DMS 273 (cell line): Measurements from ENCODE around the gene ADA.

Source experiments
- DNase-seq: peaks from one replicate; lab custom pipeline; 2025; ENCODE audit not compliant: unreplicated experiment; lab: John Stamatoyannopoulos, UW

ADA gene

GRCh38 chr20:44582311-44583025 is 69.0 kb downstream of the ADA start, which contains the start of gene PKIG:
Gene PKIG (plus strand): TSS chr20:44582579. CDS start chr20:44614557, 31,978 bp downstream.
- peak; percentile 42 for DNase-seq

GRCh38 chr20:44581515-44581914 is 70.0 kb downstream of the ADA start:
- DNase-seq: no peak

GRCh38 chr20:44580581-44581268 is 70.8 kb downstream of the ADA start:
- DNase-seq: no peak

DNA sequence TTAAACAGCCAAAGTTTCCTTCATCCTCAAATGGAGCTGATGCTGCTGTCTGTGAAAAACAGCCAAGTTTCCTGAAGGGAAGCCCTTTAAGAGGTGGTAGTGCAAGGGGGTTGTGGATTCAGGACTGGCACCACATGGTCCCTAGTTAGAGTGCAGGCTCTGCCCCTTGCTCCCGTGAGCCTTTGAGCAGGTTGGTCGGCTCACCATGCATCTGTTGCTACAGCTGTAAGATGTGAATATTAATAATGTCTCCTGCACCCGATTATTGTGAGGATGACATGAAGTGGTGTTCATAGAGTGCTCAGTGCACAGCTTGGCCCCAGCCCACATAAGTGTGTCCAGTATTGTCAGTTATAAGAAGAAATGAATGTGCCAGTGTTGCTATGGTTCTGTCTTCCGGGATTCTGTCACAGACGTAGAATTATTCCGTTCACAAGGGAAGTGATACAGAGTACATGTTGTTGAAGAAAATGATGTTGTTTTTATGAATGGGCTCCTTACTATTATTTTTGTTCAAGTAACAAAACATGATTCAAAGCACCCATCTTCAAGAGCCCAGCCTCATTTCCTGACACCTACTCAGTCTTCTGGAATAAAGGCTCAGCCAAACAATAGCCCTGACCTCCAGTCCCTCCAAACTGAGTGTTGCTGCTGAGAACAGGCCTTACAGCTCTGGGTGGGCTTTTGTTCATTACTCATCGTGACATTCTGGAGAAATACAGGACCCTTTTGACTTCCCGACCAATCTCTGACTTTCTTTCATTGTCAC is 72.0 kb downstream of the ADA start:
- peak; percentile 43 for DNase-seq

- peak; percentile 42 for DNase-seq
These were observed 75.2 kb downstream of the ADA start for GRCh38 chr20:44576297-44576696.

DNA sequence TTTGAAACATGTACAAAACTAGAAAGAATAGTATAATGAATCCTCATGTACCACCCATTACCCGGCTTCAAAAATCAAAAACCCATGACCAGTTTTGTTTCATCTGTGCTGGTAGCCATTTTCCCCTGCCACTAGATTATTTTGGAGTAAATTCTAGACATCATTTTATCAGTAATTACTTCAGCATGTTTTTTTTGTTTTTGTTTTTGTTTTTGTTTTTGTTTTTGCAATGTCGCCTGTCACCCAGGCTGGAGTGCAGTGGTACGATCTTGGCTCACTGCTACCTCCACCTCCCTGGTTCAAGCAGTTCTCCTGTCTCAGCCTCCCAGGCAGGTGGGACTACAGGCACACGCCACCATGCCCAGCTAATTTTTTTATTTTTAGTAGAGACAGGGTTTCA is 77.1 kb downstream of the ADA start:
- DNase-seq: no peak

GRCh38 chr20:44573501-44573869 is 78.0 kb downstream of the ADA start:
- DNase-seq: no peak

GRCh38 chr20:44572551-44573500 is 78.7 kb downstream of the ADA start:
- DNase-seq: peak; percentile 74

DNA sequence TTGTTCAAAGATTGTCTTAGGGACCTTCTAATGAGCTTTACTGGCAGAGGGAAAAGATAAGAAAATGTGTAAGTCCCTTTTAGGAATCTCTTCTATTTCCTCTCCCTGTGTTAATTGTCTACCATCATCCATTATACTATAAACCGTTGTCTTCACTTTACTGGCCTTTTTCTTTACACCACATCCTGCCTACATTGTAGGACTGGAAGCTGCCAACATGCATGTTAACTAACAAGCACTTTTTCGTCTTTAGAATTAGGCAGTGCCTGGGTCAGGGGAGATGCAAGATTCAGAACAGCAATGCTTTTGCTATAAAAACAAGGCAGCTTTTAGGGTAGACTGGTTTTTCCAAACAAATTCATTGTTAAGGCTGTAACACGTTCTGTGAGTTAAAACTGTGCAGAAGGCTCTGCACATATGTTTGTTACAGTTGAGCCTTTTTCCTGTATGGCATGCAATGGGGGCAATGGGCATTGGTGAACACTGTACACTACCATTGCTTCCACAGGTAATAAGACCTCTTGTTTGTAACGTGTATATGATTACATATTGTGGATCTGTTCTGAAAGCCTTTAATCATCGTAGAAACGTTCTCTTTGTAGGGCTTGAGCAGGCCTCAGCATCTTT is 80.0 kb downstream of the ADA start:
- no peak for DNase-seq

- DNase-seq: no peak
These were observed 81.1 kb downstream of the ADA start for GRCh38 chr20:44570367-44570766.
